Amygdala (tissue), 56 donors: Measurements from ENCODE around the gene LRMDA.
A peak's percentile ranks its signal among the peaks of the same experiment; 100 is the strongest.
"Not testable (repeated sequence)": the region's sequence is repeated elsewhere in the genome, so short reads cannot be mapped to it uniquely, and the experiment has no call there.

ENCODE experiments used
- DNase-seq, 56 donors: peaks; one replicate each; lab custom pipeline; 2025; lab: John Stamatoyannopoulos, UW

Gene LRMDA

DNA sequence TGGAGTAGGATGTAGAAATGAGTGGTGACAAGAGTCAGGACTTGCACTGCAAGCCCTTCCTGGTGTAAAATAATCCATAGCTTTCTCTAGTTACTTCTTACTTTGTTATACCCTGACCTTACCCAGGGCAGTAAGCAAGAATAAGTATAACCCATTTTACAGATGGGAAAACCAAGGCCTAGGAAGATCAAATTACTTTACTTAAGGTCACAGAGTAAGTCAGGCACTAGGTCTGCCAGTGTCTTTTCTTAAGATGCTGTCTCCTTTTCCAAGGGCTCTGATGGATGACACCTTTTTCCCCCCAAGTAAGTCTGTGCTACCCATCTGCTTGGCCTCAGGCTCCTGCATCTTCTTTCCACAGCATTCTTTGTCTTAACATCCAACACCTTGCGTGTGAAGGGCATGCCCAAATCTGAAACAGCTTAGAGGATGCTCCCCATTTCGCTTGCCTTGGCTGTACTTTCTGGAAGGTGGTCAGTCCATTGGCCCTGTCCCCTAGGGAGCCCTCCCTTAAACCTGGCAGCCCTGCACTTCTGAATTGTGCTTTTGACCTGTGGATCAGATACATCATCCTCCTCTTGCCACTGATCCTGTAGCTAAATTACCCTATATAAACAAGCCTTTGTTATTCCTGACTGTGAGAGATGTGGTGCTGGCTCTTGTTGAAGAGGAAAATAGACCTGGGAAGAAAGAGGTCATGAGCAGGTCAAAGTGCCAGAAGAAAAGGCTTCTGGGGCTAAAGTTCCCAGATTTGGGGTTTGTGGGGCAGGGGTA, 168.6 kb downstream of the LRMDA start:
- DNase-seq: no peak

DNA sequence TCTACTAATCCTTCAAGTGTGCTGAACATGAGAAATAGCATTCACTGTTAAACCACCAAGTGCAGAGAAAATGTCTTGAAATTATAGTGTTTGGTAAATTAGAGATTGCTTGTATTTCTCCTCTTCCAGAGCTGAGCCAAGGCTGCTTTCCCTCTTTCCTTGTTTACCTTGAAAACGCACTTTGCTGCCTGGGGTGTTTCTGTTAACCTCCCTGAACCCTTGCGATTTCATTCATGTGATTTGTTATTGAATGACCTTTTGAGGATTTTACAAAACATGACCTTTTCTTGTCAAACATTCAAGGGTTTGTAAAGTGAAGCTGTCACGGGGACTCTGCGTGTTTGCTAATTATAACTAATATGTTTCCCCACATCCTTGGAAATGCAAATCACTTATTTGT, 169.4 kb downstream of the LRMDA start:
- DNase-seq: no peak

DNA sequence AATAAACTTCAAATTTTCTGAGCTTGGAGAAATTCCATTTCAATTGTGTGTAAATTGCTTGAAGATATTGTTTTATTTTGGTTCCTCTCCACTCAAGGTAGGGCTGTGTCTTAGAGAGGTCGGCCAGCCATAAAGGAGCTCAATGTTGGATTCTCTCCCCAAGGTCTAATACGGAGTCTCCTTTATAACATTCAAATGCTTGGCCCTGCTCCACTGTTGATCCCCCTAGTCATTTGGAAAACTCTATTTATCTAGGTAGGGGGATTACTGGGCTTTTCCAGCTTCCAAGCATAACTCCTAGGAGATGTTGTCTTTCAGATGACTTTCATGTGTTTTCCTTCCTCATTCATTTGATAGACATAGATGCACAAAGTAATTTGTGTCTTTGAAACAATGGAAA, 170.9 kb downstream of the LRMDA start:
- no peak for DNase-seq

DNA sequence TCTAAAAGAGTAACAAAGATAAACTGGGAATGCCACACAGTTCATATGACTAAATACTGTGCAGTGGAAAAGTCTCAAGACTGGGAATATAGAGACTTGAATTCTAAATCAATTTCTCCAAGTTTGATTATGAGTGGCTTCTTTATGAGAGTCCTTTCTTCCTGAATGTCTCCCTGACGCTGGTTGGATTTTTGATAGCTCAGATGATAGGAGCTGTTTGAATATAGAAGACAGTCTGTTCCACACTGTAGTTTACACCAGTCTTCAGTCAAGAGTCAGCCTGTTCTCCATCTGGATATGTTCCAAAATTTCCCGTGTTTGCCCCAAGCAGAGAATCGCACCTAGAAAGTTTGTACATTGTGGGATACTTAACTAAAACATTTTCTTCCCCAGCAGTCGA, 173.7 kb downstream of the LRMDA start:
- DNase-seq: no peak

DNA sequence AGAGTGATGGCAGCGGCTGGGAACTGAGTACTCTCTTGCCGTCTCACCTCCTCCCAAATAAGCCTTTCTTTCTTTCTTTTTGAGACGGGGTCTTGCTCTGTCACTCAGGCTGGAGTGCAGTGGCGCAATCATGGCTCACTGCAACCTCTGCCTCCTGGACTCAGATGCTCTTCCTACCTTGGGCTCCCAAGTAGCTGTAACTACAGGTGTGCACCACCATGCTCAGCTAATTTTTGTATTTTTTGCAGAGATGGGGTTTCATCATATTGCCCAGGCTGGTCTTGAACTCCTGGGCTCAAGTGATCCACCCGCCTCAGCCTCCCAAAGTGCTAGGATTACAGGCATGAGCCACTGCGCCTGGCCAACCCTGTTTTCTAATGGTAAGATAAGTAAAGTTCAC, 174.4 kb downstream of the LRMDA start:
- not testable (repeated sequence) for DNase-seq

DNA sequence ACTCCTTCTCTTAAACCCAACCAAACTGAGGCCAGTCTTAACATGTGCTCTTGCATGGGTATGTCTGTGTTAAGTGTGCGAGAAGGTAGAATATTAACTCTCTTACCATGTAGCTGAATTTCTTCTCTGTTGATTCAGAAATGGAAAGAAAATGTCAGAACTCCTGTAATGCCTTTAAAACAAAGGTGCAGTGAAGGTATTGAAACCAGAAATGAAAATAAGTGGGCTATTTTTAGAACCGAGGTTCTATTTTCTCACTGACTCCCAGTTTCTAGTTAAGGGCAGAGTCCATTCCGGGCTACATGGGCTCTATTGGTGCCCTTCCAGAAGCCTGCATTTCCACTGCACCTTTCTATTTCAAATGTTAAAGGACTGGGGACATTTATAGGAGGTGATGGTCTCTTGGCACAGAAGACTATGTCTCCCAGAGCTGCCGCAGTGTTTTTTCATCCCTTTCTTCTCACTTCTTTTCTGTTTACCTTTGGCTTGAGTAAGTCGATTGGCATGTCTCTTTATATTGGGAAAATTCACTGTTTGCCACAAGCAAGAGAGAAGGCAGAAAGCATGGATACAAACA, 174.9 kb downstream of the LRMDA start:
- DNase-seq: no peak

DNA sequence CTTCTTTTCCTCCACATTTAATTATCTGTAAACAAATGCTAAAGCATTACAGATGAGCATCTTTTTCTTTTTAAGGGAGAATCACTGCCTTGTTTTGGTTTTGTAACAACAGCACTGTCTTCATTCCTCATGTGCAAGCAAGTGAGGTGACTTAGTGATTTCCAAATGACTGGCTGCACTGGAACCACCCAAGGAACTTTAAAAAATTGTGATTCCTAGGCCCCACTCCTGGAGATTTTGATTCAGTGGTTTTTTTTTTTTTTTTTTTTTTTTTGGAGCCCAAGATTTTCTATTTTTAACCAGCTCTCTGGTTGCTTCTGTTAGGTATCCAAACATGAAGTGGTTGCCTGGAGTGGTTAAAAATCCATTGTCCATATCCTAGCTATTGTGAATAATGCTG, 176.2 kb downstream of the LRMDA start:
- DNase-seq: no peak

DNA sequence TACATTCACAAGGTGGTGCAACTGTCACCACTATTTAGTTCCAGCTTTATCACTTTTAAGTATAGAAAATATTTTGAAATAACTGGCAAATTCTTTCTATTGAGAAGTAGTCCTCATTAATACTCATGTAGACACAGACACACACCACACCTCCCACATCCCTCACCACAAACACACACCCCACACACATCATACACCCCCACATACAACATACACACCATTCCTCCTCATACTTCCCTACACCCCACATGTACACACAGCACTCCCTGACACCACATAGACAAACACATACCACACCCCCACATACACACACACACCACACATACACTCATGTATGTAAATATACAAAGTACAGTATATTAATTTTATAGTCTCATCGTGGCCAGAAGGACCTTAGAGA, 178.8 kb downstream of the LRMDA start:
- no peak for DNase-seq

DNA sequence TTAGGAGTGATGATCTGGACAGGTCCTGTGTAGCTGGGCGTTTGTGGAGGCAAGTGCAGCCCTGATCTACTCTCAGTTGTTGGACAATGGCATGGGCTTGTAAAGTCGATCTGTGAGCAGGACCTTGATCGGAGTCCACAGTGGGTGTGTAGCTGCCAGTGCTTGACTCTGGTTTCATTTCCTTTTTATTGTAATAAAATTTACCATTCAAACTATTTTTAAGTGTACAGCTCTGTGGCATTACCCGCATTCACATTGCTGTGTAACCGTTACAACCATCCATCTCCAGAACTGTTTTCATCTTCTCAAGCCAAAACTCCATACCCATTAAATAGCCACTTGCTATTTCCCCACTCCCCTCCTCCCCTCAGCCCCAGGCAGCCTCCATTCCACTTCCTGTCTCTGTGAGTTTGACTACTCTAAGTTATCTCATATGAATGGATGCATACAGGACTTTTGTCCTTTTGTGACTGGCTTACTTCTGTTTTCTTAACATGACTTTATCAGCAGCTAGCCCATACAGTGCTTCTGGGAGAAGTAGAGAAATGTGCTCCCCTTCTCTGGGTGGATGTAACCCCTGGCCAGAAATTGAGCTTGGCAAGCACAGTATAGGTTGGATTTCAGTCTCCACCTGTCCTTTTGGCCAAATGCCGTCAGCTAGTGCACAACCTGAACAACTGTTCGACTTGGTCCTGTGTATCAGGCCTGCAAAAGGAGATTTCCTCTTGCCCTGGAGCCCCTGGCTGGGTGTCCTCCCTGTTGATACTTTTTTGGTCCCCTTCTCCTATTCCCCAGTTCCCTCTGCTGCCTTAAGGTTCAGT, 180.0 kb downstream of the LRMDA start:
- DNase-seq: no peak

DNA sequence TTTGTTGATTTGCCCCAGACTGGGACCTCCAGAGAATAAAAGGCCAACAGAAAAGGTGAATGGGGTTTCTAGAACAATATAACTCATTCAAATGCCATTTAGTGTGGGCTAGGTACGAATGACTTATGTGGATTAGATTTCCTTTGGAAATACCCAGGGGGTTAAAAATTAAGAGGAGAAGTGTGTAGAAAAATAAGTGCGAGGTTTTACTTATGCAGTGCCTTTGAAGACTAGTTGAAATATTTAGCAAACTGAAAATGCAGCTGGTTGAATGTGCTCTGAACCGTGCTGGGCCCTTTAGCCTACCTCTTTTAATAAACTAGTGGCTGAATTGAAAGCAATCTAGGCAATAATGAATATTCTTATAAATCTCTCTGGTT, 180.6 kb downstream of the LRMDA start:
- DNase-seq: no peak

DNA sequence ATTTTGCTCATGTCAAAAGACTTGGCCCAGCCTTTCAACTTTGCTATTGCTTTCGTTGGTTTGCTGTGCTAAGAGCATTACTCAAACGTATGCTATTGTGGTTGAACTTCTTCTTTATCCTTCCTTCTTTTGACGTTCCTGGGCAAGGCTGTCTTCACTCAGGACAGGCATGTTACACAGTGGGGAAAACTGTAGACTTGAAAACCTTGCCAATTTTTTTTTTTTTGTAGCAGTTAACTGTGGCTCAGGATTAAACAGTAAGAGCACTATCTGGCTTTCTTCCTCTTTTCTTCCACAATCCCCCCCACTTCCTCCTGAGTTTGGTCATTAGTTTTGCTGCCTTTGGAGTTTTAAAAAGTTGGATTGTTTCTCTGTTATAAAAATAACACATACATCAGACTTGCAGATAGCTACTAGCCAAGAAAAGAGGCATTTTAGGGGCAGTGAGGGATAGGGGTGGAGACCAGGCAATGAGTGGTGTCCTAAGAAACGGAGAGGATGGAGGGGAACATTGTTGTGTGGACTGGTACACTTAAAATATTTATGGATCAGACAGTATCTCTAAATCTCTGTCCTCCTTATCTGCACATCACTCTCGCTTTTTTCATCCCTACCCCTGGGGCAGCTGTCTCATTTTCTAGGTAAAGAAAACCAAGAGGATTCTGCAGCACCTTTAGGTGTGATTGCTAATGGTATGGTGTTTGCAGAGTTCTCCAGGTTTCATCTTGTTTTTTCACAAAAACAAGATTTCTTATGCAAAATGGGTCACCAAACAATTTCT, 181.7 kb downstream of the LRMDA start:
- DNase-seq: peak in 4 of 56 donors; percentile 8 to 28 (median 22)

DNA sequence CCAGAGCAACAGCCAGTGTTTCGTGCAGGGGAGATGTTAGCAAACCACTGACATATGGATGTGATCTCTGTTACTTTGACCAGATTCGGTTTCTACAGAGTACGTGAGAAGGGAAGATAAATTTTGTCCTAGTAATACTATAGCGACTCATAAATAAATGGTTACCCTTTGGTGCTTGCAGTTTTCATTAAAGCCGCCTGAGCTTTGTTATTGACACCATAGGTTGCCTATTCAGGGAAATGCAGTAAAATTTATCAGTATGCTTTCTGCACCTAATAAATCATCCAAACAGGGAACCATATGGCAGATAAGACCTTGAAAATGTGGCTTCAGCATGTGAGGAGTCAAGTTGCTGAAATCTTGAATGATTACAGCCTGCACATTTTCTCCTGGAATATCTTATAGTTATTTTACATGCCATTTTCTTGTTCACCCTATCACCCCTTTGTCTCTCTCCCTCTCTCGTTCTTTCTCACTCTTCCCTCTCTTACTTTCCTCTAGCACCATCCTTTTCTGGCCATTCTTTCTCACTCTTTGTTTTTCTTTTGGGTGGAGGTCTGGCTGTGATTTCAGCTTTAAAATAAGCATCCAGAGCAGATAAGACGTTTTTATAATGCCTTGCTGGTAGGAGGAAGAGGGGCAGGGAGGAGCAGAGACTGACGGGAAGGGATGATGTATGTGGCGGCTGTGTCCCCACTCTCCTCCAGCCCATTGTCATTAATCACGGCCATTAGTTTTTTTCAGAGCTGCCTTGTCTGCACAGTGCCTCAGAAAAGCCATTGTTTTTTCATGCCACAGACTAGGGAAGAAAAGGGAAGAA, 182.5 kb downstream of the LRMDA start:
- DNase-seq: no peak

DNA sequence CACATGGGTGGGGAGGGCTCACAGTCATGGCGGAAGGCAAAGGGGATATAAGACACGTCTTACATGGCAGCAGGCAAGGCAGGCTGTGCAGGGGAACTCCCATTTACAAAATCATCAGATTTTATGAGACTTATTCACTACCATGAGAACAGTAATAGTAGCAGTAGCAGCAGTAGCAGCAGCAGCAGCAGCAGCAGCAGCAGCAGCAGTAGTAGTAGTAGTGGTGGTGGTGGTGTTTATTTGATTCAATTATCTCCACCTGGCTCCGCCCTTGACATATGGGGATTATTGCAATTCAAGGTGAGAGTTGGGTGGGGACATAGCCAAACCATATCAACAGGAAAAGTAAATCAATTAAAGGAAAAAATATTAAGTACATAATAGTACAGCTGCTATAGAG, 184.7 kb downstream of the LRMDA start:
- no peak for DNase-seq

DNA sequence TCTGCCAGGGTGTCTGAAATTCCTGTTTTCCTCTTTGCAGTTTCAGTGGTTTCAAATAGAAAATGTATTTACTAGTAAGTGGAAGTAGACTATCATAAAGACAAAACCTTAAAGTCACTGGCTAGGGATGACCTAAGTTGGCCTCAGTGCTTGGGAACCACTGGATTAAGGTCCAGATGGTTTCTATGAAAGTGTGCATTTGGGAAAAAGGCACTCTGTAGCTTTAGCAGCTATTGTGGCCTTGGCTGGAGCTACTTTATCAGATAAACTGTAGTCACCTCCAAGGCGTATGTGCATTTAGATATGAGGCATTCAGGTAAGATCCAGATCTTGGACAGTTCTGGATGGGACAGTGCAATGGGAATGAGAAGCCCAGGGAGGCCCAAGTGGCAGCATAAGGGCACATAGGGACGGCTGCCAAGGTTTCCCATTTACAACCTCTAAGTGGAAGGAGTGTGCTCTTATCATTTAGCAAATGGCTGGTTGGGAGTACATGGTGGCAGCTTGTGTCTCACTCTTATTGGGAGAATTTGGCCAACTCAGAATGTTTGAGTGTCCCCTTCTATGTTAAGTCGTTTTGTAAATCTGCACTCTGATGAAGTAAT, 185.6 kb downstream of the LRMDA start:
- no peak for DNase-seq

DNA sequence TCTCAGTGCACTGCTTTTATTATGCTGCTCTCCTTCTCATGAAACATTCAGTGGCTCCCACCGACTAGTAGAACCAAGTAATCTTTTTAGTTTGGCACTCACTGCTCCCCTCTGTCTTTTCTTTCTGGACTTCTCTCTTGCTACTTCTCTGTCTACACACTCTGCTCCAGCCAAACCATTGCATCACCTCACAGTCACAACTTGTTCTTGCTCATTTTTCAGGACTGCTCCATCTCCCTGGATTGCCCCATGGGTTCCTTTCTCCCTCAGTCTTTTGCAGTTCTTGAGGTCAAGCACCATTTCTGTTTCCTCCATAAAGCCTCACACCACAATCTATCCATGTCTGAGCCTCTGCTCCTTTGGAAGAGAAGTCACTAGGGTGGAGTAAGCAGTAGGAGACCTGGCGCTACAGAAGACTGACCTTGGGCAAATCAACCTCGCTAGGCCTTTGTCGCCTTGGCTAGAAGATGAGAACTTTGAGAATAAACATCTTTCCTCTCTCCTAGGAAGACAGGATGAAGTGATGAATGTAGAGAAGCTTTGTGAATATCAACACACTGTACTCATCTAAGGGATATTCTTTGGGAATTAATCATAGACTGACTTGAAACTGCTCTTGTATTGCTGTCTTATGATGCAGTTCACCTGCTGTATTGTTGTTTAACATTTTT, 186.2 kb downstream of the LRMDA start:
- no peak for DNase-seq

DNA sequence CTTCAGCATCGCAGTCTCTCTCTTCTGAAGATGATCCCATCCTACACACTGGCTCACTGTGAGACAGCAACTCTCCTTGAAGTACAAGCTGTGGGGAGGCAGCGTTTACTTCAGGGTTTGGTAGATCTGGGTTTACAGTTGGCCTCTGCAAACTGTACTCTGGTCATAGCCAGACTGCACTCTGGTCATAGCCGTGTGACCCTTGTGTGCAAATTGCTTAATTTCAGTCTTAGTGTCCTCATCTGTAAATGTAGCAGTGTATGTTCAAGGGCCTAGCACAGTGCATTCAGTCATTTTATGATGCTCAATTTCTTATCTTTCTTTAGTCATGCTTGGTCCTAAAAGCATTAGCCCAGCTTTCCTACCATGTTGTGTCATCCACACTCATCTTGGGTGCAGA, 188.2 kb downstream of the LRMDA start:
- DNase-seq: no peak

DNA sequence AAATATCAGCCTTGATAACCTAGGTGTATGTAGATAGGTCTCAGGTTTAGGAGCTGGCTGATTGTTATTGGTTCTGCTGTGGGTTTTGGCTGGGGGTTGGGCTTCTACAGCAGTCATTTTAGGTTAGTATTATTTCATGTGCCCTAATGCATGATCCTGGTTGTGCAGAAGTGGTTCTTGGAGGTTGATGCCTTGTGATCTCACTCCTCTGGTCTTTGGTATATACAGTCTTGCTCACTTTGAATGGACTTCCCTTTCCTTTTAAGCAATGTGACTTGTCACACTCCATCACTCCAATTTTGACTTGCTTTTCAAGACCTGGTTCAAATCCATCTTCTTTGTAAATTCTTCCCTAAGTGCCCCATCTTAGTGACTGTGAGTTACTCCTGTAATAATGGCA, 188.9 kb downstream of the LRMDA start:
- no peak for DNase-seq

DNA sequence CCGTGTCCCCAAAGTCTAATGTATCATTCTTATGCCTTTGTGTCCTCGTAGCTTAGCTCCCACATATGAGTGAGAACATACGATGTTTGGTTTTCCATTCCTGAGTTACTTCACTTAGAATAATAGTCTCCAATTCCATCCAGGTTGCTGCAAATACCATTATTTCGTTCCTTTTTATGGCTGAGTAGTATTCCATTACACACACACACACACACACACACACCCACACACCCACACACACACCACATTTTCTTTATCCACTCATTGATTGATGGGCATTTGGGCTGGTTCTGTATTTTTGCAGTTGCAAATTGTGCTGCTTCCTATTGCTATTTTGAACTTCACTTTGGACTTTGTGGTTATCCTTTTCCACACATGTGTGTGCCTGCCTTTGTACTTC, 189.6 kb downstream of the LRMDA start:
- DNase-seq: not testable (repeated sequence)

DNA sequence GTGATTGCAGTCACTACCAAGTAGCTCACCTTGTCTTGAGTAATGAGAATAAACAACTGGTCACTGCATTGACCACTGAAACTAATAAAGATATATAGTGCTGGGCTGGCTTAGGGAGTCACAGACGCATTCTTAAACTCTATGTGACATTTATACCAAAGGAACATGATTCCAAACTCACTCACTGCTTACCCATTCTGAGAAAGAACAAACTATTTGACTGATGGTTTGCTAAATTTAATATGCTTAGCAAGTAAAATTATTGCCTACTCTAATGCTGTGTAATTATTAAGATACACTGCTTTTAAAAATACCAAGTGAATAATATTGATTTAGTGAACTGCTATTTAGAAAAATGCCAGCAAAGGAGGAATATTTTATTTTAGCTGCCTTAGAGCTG, 191.1 kb downstream of the LRMDA start:
- no peak for DNase-seq
